ENCODE data around the gene SLC34A3.

SLC34A3 gene

GRCh38 chr9:137268538-137269201 is 38.0 kb downstream of the SLC34A3 start:
- DNase-seq (no peak), ATAC-seq (replicated peaks) (no peak)
- peaks cover 44 to 60% of the 10 kb centered on the region in 2 donors for H3K36me3 Mint-ChIP-seq
- H3K4me1 Mint-ChIP-seq: peaks cover 21 to 34% of the 10 kb centered on the region in 2 donors
- H3K9me3 Mint-ChIP-seq: no peaks in the 10 kb centered on the region
- peak overlapping the region; percentile 1 to 15 for H3K4me3 Mint-ChIP-seq
- peak overlapping the region; percentile 70 for H3K27ac Mint-ChIP-seq
- H3K27me3 Mint-ChIP-seq: no peaks in the 10 kb centered on the region

GRCh38 chr9:137269231-137269772 is 38.6 kb downstream of the SLC34A3 start:
- H3K27me3 Mint-ChIP-seq: no peaks in the 10 kb centered on the region
- peaks cover 22 to 36% of the 10 kb centered on the region in 2 donors for H3K4me1 Mint-ChIP-seq
- H3K36me3 Mint-ChIP-seq: peaks cover 40 to 60% of the 10 kb centered on the region in 2 donors
- no peak overlapping the region for H3K4me3 Mint-ChIP-seq
- ATAC-seq (replicated peaks) (no peak), DNase-seq (no peak)
- H3K27ac Mint-ChIP-seq: peak overlapping the region; percentile 26
- no peaks in the 10 kb centered on the region for H3K9me3 Mint-ChIP-seq

DNA sequence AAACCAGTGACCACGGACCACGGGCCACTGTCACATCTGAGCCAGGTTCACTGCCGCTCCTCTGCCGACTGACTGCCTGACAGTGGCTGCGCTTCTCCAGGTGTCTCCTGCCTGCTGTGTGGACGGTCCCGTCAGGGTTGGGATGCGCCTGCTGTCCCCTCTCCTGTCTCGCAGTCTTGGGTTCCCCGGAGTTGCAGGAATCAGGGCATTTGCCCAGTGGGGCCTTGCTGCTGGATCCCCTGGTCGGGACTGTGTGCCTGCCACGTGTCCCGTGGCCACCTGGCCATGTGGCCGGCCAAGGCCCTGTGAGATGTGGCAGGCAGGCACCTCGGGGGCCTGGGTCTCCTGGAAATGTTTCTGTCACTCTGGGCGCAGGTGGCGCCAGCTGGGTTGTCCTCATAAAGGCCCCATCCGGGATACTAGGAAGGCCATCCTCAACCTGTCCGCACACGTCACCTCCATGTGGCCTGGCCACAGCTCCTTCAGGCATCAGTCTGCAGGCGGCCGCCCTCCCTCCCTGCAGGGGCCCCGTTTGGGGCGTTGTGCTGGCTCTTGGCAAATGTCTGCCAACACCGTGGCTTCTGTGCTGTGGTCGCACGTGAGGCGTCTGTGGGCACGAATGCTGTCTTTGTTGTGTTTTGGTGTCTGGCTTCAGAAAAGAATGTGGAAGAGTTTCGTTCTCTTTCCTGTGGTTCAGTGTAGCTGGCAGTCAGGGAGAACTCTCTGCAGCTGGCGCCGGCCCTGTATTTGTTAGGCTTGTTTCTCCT is 40.4 kb downstream of the SLC34A3 start:
- no peak for ATAC-seq (replicated peaks)
- peaks cover 44 to 61% of the 10 kb centered on the region in 2 donors for H3K36me3 Mint-ChIP-seq
- H3K27me3 Mint-ChIP-seq: no peaks in the 10 kb centered on the region
- peak overlapping the region; percentile 31 for H3K27ac Mint-ChIP-seq
- peaks cover 37 to 54% of the 10 kb centered on the region in 2 donors for H3K4me1 Mint-ChIP-seq
- DNase-seq: no peak
- H3K4me3 Mint-ChIP-seq: no peak overlapping the region
- H3K9me3 Mint-ChIP-seq: no peaks in the 10 kb centered on the region

GRCh38 chr9:137271696-137272076 is 41.0 kb downstream of the SLC34A3 start:
- DNase-seq (no peak), ATAC-seq (replicated peaks) (no peak)
- Mint-ChIP-seq H3K27me3 (no peaks in the 10 kb centered on the region), H3K36me3 (peaks cover 44 to 58% of the 10 kb centered on the region in 2 donors), H3K4me1 (peaks cover 40 to 60% of the 10 kb centered on the region in 2 donors), H3K4me3 (no peak overlapping the region), H3K9me3 (no peaks in the 10 kb centered on the region), H3K27ac (no peak overlapping the region)

DNA sequence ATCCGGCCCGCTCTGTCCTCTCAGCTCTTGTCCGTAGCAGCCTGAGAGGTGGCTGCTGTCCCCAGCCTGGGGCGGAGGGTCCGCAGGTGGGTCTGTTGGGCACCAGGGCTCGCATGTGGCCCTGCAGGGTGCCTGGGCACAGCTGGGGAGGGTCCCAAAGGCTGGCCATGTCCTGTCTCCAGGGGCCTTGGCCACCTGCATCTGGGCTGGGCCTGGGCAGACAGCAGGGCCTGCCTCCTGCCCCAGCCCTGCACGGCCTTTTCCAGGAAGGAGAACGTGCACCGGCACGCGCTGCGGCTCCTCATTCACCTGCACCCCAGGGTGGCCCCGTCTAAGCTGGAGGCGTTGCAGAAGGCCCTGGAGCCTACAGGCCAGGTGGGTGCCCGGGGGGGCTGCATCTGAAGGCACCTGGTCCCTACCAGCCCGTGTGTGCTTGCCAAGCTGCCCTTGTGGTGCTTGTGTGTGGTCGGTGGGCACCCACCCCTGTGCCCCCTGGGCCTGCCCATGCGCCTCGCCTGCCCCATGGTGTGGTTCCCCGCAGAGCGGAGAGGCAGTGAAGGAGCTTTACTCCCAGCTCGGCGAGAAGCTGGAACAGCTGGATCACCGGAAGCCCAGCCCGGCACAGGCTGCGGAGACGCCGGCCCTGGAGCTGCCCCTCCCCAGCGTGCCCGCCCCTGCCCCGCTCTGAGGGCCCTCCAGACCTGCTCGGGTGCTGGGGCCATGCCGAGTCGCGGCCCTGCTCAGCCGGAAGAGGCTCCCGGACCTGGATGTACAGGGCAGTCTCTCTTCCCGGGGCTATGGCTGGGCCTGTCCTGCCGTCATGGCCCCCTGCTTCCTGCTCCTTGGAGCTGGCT is 41.8 kb downstream of the SLC34A3 start:
- peaks cover 40 to 53% of the 10 kb centered on the region in 2 donors for H3K36me3 Mint-ChIP-seq
- no peaks in the 10 kb centered on the region for H3K27me3 Mint-ChIP-seq
- ATAC-seq (replicated peaks): no peak
- H3K27ac Mint-ChIP-seq: no peak overlapping the region
- peaks cover 44 to 62% of the 10 kb centered on the region in 2 donors for H3K4me1 Mint-ChIP-seq
- no peaks in the 10 kb centered on the region for H3K9me3 Mint-ChIP-seq
- no peak overlapping the region for H3K4me3 Mint-ChIP-seq
- DNase-seq: no peak

GRCh38 chr9:137273095-137273490 is 42.4 kb downstream of the SLC34A3 start:
- no peaks in the 10 kb centered on the region for H3K9me3 Mint-ChIP-seq
- H3K4me1 Mint-ChIP-seq: peaks cover 38 to 56% of the 10 kb centered on the region in 2 donors
- no peak overlapping the region for H3K27ac Mint-ChIP-seq
- DNase-seq (no peak), ATAC-seq (replicated peaks) (no peak)
- no peak overlapping the region for H3K4me3 Mint-ChIP-seq
- peaks cover 34 to 46% of the 10 kb centered on the region in 2 donors for H3K36me3 Mint-ChIP-seq
- no peaks in the 10 kb centered on the region for H3K27me3 Mint-ChIP-seq

DNA sequence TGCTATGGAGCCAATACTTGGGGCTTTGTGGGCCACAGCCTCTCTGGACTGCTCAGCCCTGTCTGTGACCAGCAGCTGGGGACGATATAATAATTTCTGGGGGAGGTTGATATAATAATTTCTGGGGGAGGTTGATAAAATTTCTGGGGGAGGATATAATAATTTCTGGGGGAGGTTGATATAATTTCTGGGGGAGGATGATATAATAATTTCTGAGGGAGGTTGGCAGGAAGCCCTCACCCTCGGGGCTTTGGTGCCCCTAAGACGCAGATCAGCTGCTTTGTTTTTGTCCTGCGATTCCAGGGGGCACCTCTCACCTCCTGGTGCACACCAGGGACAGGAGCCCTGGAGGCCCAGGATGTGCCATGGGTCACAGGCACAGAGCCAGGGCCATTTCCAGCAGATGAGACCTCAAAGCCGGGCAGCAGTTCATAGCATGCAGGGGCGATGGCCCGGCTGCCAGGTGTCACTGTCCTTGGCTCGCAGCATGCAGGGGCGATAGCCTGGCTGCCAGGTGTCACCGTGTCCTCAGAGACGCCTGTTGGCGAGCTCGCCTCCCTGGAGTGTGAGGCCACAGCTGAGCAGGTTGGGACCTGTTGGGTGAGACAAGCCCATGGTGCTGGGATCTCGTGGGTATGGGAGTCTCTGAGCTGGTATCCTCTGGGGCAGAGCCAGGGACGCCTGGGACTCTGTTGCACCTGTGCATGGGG is 43.1 kb downstream of the SLC34A3 start:
- Mint-ChIP-seq H3K27me3 (no peaks in the 10 kb centered on the region), H3K36me3 (peaks cover 27 to 40% of the 10 kb centered on the region in 2 donors), H3K27ac (no peak overlapping the region), H3K4me3 (no peak overlapping the region), H3K9me3 (no peaks in the 10 kb centered on the region), H3K4me1 (peaks cover 33 to 49% of the 10 kb centered on the region in 2 donors)
- DNase-seq (no peak), ATAC-seq (replicated peaks) (no peak)

DNA sequence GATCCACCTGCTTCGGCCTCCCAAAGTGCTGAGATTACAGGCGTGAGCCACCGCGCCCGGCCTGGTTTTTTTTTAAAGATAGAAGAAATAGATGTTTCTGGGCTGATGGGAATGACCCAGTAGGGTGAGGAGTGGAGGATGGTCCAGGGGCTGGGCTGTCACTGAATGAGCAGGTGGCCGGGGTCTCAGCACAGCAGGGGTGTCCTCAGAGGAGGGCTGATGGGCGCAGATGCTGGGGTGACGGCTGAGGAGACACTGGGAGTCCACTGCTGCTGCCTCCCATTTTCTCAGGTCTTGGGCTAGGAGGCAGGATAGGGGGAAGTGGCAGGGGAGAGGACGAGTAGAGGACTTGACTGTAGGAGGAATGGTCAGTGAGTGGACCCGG is 44.5 kb downstream of the SLC34A3 start:
- Mint-ChIP-seq H3K4me3 (peak overlapping the region; percentile 51 to 57), H3K9me3 (no peaks in the 10 kb centered on the region), H3K36me3 (peaks cover 20 to 27% of the 10 kb centered on the region in 2 donors), H3K27ac (peak overlapping the region; percentile 80), H3K4me1 (peaks cover 26 to 41% of the 10 kb centered on the region in 2 donors), H3K27me3 (no peaks in the 10 kb centered on the region)
- ATAC-seq (replicated peaks): no peak
- no peak for DNase-seq

GRCh38 chr9:137275588-137276472 is 45.1 kb downstream of the SLC34A3 start:
- Mint-ChIP-seq H3K9me3 (no peaks in the 10 kb centered on the region), H3K27ac (peak overlapping the region; percentile 80)

GRCh38 chr9:137276473-137277328 is 46.0 kb downstream of the SLC34A3 start:
- H3K9me3 Mint-ChIP-seq: no peaks in the 10 kb centered on the region
- H3K4me3 Mint-ChIP-seq: peak overlapping the region; percentile 89 to 93
- no peak for DNase-seq
- H3K27me3 Mint-ChIP-seq: no peaks in the 10 kb centered on the region
- peaks cover 16 to 20% of the 10 kb centered on the region in 2 donors for H3K36me3 Mint-ChIP-seq
- ATAC-seq (replicated peaks): peak; percentile 28 to 37
- H3K27ac Mint-ChIP-seq: peak overlapping the region; percentile 98
- H3K4me1 Mint-ChIP-seq: peaks cover 24 to 33% of the 10 kb centered on the region in 2 donors

More at GRCh38 chr9:137275588-137276472, 45.1 kb downstream of the SLC34A3 start:
- H3K27me3 Mint-ChIP-seq: no peaks in the 10 kb centered on the region
- H3K4me1 Mint-ChIP-seq: peaks cover 26 to 40% of the 10 kb centered on the region in 2 donors
- no peak for DNase-seq
- peak overlapping the region; percentile 51 to 57 for H3K4me3 Mint-ChIP-seq
- no peak for ATAC-seq (replicated peaks)
- H3K36me3 Mint-ChIP-seq: peaks cover 20 to 27% of the 10 kb centered on the region in 2 donors

DNA sequence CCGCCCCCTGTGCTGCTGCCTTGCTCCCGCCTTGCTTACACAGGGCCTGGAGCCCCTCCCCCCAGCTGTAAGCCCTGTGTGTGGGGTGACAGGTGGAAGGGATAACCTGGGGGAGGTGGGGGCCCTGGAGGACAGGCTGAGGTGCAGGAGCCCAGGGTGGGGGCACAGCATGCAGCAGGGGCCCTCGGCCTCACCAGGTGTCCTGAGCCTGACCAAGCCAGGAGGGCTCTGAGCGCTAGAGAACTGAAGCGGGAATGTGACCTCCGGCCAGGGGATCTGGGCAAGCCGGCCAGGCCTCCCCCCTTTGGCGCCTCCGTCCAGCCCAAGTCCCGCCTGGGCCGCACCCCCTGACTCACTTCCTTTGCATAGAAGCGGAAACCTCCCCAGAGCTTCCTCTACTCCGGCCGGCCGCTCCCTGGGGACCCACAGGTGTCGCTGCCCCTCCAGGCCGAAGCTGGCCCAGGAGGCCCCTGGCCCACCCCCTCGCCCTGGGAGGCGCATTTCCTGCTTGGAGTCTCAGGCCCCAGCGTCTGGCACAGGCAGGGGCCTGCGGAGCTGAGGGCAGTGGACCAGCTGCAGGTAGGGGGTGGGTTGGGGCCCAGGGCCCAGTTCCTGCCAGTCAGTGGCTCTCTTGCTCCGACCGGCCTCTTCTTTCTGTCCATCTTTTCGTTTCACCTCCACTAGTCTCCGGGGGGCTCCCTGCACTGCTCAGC is 46.8 kb downstream of the SLC34A3 start, which contains the start of gene TOR4A:
Gene TOR4A, plus strand, starts transcription at position 398 of the 713 bp plus-strand sequence. CDS start 964 bp downstream, outside the sequence.
- H3K4me3 Mint-ChIP-seq: peak within 1 kb of the TSS; percentile 89 to 93
- peak within 1 kb of the TSS; percentile 98 for H3K27ac Mint-ChIP-seq
- DNase-seq (peak; percentile 66), ATAC-seq (replicated peaks) (peak; percentile 77 to 81)
- H3K36me3 Mint-ChIP-seq: peaks cover 19 to 22% of the 10 kb centered on the region in 2 donors
- no peaks in the 10 kb centered on the region for H3K9me3 Mint-ChIP-seq
- H3K4me1 Mint-ChIP-seq: peaks cover 25 to 41% of the 10 kb centered on the region in 2 donors
- no peaks in the 10 kb centered on the region for H3K27me3 Mint-ChIP-seq
